Muscle layer of colon (tissue), 2 donors: Measurements from ENCODE around the gene SLC9A5.

ENCODE experiments used
- H3K27ac ChIP-seq: one replicate; pipeline ENCODE4 v1.7.0; 2013; ENCODE audit warnings: low read depth, mild to moderate bottlenecking, low read length, moderate library complexity
- H3K27me3 ChIP-seq, 2 donors: one replicate each; pipeline ENCODE4 v1.7.0; 2013; ENCODE audit warnings: low read length in 2 of 2, mild to moderate bottlenecking in 2 of 2; ENCODE audit not compliant: insufficient read depth in 2 of 2, control insufficient read depth in 1 of 2
- H3K36me3 ChIP-seq: one replicate; pipeline ENCODE4 v1.7.0; 2013; ENCODE audit warnings: mild to moderate bottlenecking, low read length; ENCODE audit not compliant: insufficient read depth
- H3K4me1 ChIP-seq: one replicate; pipeline ENCODE4 v1.7.0; 2013; ENCODE audit warnings: mild to moderate bottlenecking, low read length; ENCODE audit not compliant: insufficient read depth
- H3K4me3 ChIP-seq, 2 donors: one replicate each; pipeline ENCODE4 v1.7.0; 2013; ENCODE audit warnings: low read length in 2 of 2, low read depth in 1 of 2, mild to moderate bottlenecking in 1 of 2, moderate library complexity in 1 of 2
- H3K9ac ChIP-seq: one replicate; pipeline ENCODE4 v1.7.0; 2013; ENCODE audit warnings: low read length
- H3K9me3 ChIP-seq: one replicate; pipeline ENCODE4 v1.7.0; 2013; ENCODE audit warnings: mild to moderate bottlenecking, low read length
- donor health status: abdominal sarcoma.
- donor health status: Adenocarcinoma of cecum.

The SLC9A5 gene

GRCh38 chr16:67255553-67256221 is 6.9 kb downstream of the SLC9A5 start:
- Histone ChIP-seq H3K27ac (no peak overlapping the region), H3K27me3 (peaks cover 5 to 32% of the 10 kb centered on the region in 2 donors), H3K36me3 (no peaks in the 10 kb centered on the region), H3K9me3 (no peaks in the 10 kb centered on the region), H3K9ac (no peak overlapping the region), H3K4me3 (no peak overlapping the region), H3K4me1 (no peaks in the 10 kb centered on the region)

GRCh38 chr16:67256701-67257230 is 8.0 kb downstream of the SLC9A5 start:
- no peak overlapping the region for H3K9ac ChIP-seq
- no peaks in the 10 kb centered on the region for H3K4me1 ChIP-seq
- H3K9me3 ChIP-seq, result no peaks in the 10 kb centered on the region
- peaks cover 0 to 24% of the 10 kb centered on the region in 2 donors for H3K27me3 ChIP-seq
- H3K4me3 ChIP-seq, result no peak overlapping the region
- H3K27ac ChIP-seq, result no peak overlapping the region
- H3K36me3 ChIP-seq, result no peaks in the 10 kb centered on the region

- H3K9me3 ChIP-seq, result no peaks in the 10 kb centered on the region
- H3K9ac ChIP-seq, result no peak overlapping the region
- H3K36me3 ChIP-seq, result no peaks in the 10 kb centered on the region
- H3K27ac ChIP-seq, result no peak overlapping the region
- H3K27me3 ChIP-seq, result peaks cover 0 to 17% of the 10 kb centered on the region in 2 donors
- no peak overlapping the region for H3K4me3 ChIP-seq
- no peaks in the 10 kb centered on the region for H3K4me1 ChIP-seq
Observed at GRCh38 chr16:67257486-67258160, 8.8 kb downstream of the SLC9A5 start.

GRCh38 chr16:67258161-67258835 is 9.5 kb downstream of the SLC9A5 start:
- Histone ChIP-seq H3K9ac (no peak overlapping the region), H3K4me1 (no peaks in the 10 kb centered on the region), H3K9me3 (no peaks in the 10 kb centered on the region), H3K27me3 (peaks cover 0 to 13% of the 10 kb centered on the region in 2 donors), H3K36me3 (no peaks in the 10 kb centered on the region), H3K27ac (no peak overlapping the region), H3K4me3 (no peak overlapping the region)

GRCh38 chr16:67259705-67260104 is 10.9 kb downstream of the SLC9A5 start:
- Histone ChIP-seq H3K4me3 (no peak overlapping the region), H3K27ac (no peak overlapping the region), H3K9me3 (no peaks in the 10 kb centered on the region), H3K9ac (no peak overlapping the region), H3K4me1 (no peaks in the 10 kb centered on the region), H3K27me3 (peaks cover 0 to 13% of the 10 kb centered on the region in 2 donors), H3K36me3 (no peaks in the 10 kb centered on the region)

GRCh38 chr16:67260426-67261063 is 11.8 kb downstream of the SLC9A5 start:
- no peaks in the 10 kb centered on the region for H3K4me1 ChIP-seq
- H3K9me3 ChIP-seq, result no peaks in the 10 kb centered on the region
- H3K9ac ChIP-seq, result no peak overlapping the region
- H3K27ac ChIP-seq, result no peak overlapping the region
- H3K36me3 ChIP-seq, result no peaks in the 10 kb centered on the region
- no peak overlapping the region for H3K4me3 ChIP-seq
- peaks cover 0 to 8% of the 10 kb centered on the region in 2 donors for H3K27me3 ChIP-seq

GRCh38 chr16:67263201-67263600 is 14.4 kb downstream of the SLC9A5 start:
- Histone ChIP-seq H3K27me3 (no peaks in the 10 kb centered on the region), H3K36me3 (no peaks in the 10 kb centered on the region), H3K4me3 (no peak overlapping the region), H3K4me1 (no peaks in the 10 kb centered on the region), H3K9ac (no peak overlapping the region), H3K9me3 (no peaks in the 10 kb centered on the region), H3K27ac (no peak overlapping the region)

- H3K9ac ChIP-seq, result no peak overlapping the region
- no peaks in the 10 kb centered on the region for H3K27me3 ChIP-seq
- H3K9me3 ChIP-seq, result no peaks in the 10 kb centered on the region
- H3K4me3 ChIP-seq, result no peak overlapping the region
- H3K4me1 ChIP-seq, result no peaks in the 10 kb centered on the region
- H3K36me3 ChIP-seq, result no peaks in the 10 kb centered on the region
- no peak overlapping the region for H3K27ac ChIP-seq
Observed at GRCh38 chr16:67264277-67264676, 15.5 kb downstream of the SLC9A5 start.

- H3K9ac ChIP-seq, result no peak overlapping the region
- no peaks in the 10 kb centered on the region for H3K9me3 ChIP-seq
- H3K27ac ChIP-seq, result no peak overlapping the region
- H3K4me3 ChIP-seq, result no peak overlapping the region
- H3K4me1 ChIP-seq, result no peaks in the 10 kb centered on the region
- no peaks in the 10 kb centered on the region for H3K36me3 ChIP-seq
- H3K27me3 ChIP-seq, result no peaks in the 10 kb centered on the region
Observed at GRCh38 chr16:67264866-67265265, 16.1 kb downstream of the SLC9A5 start.

- no peaks in the 10 kb centered on the region for H3K27me3 ChIP-seq
- H3K4me1 ChIP-seq, result no peaks in the 10 kb centered on the region
- no peak overlapping the region for H3K9ac ChIP-seq
- H3K36me3 ChIP-seq, result no peaks in the 10 kb centered on the region
- H3K9me3 ChIP-seq, result no peaks in the 10 kb centered on the region
- no peak overlapping the region for H3K27ac ChIP-seq
- H3K4me3 ChIP-seq, result no peak overlapping the region
Observed at GRCh38 chr16:67265834-67266233, 17.1 kb downstream of the SLC9A5 start.

- H3K27me3 ChIP-seq, result no peaks in the 10 kb centered on the region
- H3K4me3 ChIP-seq, result no peak overlapping the region
- H3K9me3 ChIP-seq, result no peaks in the 10 kb centered on the region
- no peaks in the 10 kb centered on the region for H3K4me1 ChIP-seq
- H3K27ac ChIP-seq, result no peak overlapping the region
- no peaks in the 10 kb centered on the region for H3K36me3 ChIP-seq
- H3K9ac ChIP-seq, result no peak overlapping the region
Observed at GRCh38 chr16:67268136-67268579, 19.4 kb downstream of the SLC9A5 start.
